Measurements from ENCODE around the gene RIMKLB.
"Not testable (repeated sequence)": the region's sequence is repeated elsewhere in the genome, so short reads cannot be mapped to it uniquely, and the experiment has no call there.

- not testable (repeated sequence) for TF ChIP-seq CTCF, POLR2AphosphoS5, POLR2A, EP300 (IDR thresholded peaks at IDR 0.05)
These were observed 90.9 kb downstream of the RIMKLB start for GRCh38 chr12:8788706-8789105.

Data from upper lobe of left lung (tissue), 4 donors.